HG02840 (cell line): ENCODE measurements around the gene LDHAL6B.

Source experiments
- ATAC-seq: cut with Tn5 transposase; IDR thresholded peaks from one replicate; pipeline ENCODE4 v1.9.1; 2021; ENCODE audit warnings: mild to moderate bottlenecking, moderate library complexity, moderate number of reproducible peaks; ENCODE audit not compliant: unreplicated experiment, low FRiP score

The LDHAL6B gene

DNA sequence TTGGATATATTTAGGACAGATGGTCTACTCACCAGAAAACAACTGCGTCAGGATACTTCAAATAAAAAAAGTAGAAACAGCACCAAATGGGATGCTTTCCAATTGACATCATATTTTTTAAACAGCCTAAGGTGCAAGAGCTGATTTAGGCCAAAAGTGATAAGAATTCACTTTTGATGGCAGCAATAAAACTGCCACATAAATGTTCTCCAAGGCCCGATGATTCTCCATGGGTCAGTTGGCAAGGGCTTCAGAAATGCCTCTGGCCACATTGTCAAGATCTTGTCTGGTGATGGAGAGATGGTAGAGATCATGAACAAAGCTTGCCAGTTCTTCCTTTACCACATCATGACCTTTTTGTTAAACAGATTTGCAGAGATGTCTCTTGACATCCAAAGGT is 38.9 kb downstream of the LDHAL6B start:
- no peak for ATAC-seq

GRCh38 chr15:59247364-59247763 is 40.7 kb downstream of the LDHAL6B start:
- no peak for ATAC-seq

DNA sequence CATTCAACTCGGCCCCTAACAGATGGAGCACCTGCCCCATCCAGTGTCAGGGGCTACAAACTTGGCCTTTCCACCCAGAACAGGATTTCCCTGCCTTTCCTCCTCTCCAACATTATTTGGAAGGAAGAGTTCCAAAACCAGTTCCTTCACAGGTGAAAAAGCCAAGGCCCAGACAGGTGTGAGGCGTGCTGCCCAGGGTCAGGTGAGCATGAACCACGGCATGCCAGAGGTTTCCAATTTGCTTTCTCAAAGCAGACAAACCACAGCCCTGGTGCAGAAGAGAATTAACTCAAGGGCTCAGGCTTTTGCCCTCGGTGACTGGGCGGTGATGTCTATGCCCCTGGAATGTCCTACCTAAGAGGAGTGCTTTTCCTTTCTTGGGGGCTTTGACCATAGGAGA is 43.2 kb downstream of the LDHAL6B start:
- ATAC-seq: no peak

DNA sequence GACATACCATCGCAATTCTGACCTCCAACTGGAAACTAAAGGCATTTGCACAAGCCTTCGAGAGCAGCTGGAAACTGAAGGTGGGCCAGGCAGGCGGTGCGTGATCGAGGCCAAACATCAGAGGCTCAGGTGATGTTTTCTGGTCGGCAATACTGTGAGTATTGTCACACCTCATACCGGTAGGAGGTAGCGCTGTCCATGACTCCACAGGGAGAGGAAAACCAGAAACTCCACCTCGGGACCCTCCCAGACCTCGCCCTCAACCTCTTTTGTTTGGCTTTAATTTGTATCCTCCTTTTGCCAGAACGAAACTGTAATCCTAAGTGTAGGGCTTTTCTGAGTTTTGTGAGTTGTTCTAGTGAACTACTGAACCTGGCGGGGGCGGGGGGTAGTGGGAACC is 43.6 kb downstream of the LDHAL6B start:
- ATAC-seq: no peak

GRCh38 chr15:59251001-59251845 is 44.6 kb downstream of the LDHAL6B start:
- ATAC-seq: peak; percentile 52

- ATAC-seq: no peak
Measured at GRCh38 chr15:59252137-59252536, 45.5 kb downstream of the LDHAL6B start.

GRCh38 chr15:59255680-59256336 is 49.2 kb downstream of the LDHAL6B start:
- ATAC-seq: no peak

GRCh38 chr15:59256482-59256881 is 49.8 kb downstream of the LDHAL6B start:
- no peak for ATAC-seq

GRCh38 chr15:59257140-59257539 is 50.5 kb downstream of the LDHAL6B start:
- no peak for ATAC-seq
